Measurements from ENCODE around the gene RPL23.
A peak's percentile ranks its signal among the peaks of the same experiment; 100 is the strongest.

Gene RPL23

DNA sequence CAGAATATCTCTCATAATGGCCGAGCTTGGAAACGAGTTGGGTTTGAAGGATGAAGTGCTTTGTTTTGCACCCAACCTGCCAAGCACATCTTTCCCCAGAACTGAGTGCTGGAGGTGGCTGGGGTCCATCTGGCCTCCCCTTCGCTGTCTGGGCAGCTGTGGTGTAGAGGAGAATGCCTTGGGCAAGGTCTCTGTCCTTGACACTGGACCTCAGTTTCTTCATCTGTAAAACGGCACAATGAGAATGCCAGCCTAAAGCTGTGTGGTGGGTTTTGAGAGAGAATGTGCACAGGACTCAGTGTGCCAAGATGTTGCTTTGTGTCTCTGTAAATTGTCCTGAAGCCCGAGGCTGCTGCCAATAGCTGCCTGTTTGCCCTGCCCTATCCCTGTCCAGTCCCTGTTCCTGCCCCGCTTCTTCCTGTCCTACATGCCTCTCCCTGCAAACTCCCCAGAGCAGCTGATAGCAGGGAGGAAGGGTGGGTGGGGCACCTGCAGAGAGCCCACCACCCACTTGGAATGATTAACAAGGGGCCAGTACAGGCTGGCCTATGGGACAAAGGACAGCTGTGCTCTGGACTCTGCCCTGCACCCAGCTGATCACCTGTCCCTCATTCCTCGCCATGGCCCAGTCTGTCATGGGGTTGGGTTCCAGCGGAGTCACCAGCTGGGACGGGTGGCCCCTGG is 31.7 kb upstream of the RPL23 start:
- FAIRE-seq (no peak), DNase-seq (ENCODE audit: extremely low spot score, insufficient read length, low read depth) (no peak)

DNA sequence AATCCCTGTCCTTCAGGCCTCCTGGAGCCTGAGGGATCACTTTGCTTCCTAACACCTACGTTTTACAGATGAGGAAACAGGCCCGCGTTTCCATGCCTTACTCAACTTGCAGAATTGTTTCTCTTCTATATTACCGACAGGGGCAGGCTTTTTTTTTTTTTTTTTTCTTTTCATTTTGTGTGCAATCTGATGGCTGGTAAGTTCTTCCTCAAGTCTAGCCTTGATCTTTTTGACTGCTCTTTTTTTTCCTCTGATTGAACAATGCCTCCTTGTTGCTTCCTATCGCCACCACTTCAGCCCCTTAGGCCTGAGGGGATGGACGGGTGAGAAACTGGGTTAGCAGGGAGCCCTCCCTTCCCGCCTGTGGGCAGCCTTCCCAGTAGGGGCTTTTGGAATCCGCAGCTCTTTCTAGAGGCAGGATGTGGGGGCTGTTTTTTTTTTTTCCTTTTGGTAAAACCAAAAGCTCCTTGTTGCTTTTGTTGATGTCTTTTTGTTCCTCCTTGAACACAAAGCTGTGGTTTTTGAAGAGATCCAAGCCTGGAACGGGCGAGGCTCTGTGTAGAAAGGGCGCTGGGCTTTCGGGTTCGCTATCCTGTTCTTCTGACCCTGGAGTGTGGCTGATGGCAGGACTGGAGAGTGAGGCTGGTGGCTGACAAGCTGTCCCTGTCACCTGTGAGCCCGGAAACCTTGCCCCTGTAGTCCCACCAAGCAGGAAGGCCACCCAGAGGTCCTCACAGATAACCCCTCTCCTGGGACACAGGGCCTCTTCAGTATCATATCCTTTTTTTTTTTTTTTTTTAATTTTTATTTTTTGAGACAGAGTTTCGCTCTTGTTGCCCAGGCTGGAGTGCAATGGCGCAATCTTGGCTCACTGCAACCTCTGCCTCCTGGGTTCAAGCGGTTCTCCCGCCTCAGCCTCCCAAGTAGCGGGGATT is 30.3 kb upstream of the RPL23 start:
- FAIRE-seq (no peak), DNase-seq (ENCODE audit: extremely low spot score, insufficient read length, low read depth) (no peak)

DNA sequence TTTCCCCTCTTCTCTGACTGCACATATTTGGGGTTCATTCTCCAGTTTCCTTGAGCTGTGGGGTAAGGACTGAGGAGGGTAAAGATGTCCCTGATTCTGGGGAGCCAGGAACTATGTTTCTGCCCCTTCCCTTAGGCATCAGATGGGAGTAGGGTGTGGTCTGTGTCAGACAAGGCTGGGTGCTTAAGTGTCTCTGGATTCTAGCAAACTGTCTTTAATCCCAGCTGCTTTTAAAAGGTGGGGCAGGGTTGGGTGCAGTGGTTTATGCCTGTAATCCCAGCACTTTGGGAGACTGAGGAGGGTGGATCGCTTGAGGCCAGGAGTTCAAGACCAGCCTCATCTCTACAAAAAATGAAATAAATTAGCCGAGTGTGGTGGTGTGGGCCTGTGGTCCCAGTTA is 29.3 kb upstream of the RPL23 start:
- DNase-seq (ENCODE audit: extremely low spot score, insufficient read length, low read depth) (no peak), FAIRE-seq (no peak)

DNA sequence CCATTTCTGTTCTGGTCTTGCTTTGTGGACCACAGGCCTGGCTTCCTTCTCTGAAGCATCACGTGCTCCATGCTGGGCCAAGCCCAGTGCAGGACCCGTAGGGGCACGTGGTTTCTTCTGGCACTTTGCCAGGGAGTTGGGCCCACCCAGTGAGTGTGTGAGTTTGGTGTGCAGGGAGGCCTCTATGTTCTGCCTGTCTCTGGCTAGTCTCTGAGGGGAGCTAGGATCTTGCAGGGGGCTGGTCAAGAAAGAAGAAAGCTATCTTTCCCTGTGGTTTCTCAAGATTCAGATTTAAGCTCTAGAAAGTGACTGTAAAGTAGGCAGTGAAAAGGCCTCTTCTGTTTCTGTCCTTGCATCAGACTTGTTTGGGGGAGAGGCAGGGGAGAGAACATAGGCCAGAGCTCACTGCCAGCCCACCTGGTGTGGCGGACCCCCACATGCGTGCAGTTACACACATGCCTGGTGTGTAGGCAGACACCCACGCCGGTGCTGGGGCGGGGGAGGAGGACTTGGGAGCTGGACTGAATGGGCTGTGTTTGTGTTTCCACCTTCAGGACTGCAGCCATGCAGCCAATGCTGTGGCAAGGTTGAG is 28.2 kb upstream of the RPL23 start:
- FAIRE-seq: no peak
- no peak for DNase-seq (ENCODE audit: extremely low spot score, insufficient read length, low read depth)

DNA sequence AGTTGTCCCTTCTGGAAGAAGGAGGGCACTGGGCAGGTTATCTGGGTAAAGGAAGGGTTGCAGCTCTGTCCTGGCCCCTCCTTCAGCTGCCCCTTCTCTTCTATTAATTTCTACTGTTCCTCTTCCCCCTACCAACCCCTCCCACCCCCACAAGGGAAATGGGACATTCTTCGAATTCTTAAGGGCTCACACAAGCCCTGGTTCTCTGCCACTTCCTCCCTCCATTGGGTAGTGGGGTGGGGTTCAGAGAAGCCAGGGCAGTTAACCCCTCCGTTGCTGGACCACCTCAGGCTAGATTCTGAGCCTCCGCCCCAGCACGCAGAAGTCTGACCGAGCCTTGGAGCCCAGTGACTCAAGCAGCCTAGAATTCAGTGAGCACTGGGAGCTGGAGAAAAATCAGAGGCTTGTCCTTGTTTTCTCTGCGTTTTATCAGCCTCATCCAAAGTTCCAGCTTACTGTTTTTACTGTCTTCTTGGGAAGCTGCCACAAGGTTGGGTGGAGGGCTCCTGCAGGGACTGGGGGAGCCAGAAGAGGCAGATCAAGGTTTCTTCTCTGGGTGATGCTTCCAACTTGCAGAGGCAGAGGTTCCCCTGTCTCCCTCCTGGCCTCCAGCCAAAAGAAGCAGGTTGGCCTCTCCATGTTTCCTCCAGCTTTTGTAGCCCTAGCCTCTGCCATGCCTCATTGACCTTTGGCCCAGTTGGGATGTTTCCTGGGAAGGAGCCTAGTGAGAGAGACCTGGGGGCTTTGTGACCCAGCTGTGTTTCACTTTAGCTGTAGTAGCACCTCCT is 26.6 kb upstream of the RPL23 start:
- FAIRE-seq: no peak

DNA sequence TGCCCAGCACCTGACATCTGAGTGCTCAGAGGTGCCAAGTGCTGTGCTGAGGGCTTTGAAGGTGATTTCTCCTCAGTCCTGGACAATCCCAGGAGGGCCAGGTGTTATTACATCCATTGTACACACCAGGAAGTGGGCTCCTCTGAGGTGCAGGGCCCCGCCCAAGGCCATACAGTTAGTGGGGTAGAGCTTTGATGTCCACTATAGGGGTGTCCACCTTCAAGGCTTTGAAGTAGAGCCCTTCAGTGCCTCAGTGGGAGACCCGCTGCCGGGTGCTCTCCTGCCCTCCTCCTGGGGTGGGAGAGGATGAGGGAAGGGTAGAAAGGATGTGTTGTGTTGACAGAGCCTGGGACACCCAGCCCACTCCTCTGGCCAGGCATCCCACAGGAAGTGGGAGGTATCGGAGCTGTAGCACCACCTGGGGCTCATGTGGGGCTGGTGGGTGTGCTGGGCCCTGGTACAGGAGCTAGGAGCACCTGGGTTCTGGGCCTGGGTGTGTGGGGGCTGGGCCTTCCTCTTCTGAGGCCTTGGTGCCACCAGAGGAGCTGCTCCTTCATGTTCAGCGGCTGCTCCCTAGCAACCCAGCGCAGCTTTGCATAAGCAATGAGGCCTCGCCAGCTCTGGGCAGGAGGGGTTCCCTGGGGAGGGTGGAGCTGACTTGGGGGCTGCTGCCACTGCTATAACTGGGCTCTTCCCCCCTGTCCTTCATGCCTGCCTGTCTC is 23.8 kb upstream of the RPL23 start:
- no peak for DNase-seq (ENCODE audit: extremely low spot score, insufficient read length, low read depth)

More for the DNA sequence above, 26.6 kb upstream of the RPL23 start:
- DNase-seq (ENCODE audit: extremely low spot score, insufficient read length, low read depth): no peak

DNA sequence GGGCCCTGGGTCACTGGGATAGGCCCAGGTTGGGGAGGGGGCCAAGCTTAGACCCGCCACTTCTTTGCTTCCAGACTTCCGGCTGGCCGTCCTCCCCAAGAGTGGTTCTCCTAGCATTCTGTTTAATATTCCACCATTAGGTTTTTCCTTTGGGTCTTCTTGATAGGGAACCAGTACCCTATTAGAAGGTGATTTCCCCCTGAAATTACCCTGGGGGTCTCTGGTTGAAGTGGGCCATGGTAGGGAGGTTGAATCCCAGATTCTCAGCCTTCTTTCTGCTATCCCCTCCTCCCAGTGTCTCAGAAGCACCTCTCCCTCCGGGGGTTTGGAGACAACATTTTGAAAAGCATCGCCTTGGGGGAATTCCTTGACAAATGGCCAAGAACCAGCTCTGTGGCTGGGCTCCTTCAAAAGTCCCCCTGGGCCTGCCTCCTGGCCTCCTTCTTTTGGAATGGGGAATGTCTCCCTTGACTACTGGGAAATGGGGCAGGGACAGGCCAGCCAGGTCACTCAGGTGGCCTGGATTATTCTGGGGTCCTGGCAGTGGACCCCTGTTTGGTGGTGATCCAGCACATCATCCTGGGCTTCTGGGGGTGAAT is 22.1 kb upstream of the RPL23 start:
- DNase-seq (ENCODE audit: extremely low spot score, insufficient read length, low read depth) (no peak), FAIRE-seq (no peak)

More for the DNA sequence above, 23.8 kb upstream of the RPL23 start:
- peak; percentile 31 for FAIRE-seq

DNA sequence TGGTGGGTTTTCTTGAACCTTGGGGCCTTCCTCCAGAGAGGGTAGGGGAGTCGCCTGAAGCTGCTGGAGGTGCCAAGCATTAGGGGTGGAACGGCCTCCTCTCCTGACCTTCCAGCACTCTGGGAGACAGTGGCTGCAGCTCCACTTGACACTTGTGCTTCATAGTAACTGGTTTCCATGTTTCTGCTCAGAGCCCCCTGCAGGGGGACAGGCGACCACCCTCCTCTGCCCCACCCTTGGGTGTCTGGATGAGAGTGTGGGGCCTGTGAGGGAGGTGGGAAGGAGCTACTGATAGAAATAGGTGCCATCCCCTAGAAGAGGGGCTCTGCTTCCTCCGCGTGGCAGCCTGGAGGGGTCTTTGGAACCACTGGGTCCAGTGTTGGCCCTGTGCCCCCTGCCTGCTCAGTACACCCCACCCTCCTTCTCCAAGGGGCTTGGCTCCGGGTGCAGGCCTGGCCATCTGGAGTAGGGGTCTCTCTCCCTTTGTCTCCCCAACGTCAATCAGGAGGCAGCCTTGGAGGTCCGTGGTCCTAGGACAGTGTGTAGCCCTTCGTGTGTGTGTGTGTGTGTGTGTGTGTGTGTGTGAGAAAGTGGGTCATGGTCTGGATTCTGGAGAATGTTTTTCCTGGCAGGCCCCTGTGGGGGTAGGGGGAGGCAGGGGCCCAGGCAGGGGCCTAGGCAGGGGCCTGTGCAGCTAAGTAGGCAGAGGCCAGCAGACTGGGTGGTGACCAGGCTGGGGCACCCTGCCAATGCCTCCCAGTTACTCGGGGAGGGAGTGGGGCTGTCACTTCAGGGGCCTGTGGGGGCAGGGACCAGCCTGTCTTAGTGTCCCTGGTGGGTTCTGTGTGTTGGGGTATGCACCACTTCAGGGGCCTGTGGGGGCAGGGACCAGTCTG is 21.2 kb upstream of the RPL23 start:
- no peak for FAIRE-seq

DNA sequence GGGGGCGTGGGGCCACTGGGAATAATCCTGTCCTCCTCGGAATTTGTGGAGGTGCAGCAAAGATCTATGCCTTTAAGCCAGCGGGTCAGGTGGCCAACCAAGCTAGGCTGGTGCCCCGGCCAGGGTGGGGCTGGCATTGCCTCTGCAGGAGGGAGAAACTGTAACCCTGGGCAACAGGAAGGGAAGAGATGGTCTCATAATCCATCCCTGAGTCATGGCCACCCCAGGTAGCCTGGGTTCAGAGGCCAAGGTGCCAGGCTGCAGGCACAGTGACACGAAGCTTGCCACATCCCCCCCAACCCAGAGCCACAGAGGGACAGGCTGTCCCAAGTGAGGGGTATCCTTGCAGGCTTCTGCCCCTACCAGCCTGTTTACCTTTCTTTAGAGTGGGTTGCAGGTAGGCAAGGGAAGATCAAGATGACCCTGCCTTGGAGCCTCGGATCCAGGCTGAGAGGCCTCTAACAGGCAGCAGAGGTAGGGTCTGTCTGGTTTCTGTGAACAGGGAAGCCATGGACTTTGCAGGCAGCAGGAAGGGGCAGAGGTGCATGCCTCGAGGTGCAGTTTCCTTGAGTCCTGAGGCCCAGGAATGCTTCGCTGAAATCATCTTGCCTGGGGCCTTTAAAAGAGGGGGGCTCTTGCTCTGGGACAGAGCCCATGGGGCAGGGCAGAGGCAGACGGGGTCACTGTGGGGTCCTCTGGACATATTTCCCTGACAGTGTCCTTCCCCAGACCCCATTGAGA is 20.3 kb upstream of the RPL23 start:
- no peak for DNase-seq (ENCODE audit: extremely low spot score, insufficient read length, low read depth)
- FAIRE-seq: no peak

More for the DNA sequence above, 21.2 kb upstream of the RPL23 start:
- DNase-seq (ENCODE audit: extremely low spot score, insufficient read length, low read depth): no peak

DNA sequence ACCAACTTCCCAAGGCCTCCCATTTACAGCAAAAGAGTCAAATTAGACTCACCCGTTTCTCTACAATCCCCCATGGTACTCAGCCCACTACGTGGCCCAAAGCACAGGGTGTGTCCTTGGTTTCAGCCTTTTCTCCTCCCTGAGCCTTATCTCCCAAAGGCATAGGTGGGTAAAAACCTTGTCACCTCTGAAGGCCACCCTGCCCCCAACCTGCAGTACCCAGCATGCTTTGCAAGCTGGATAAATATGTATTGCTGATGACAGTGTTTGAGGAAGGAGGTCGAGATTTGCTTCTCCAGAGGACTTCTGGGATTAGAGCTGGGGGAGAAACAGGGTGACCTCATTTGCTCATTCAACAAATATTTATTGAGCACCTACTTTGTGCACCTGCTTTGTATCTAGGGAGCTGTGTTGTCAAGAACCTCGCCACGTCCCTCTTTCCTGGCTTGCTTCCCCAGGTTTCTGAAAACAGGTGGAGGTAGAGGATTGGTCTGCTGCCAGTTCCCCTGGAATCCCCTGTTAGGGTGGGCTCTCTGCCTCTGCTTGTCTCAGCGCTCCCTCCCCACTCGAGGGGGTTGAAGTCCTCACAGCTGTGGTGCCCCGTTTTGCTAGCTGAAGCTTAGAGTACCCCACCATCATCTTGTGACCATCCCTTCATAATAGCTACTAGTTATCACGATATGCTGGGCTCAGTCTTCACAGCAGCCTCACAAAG is 19.3 kb upstream of the RPL23 start:
- FAIRE-seq: no peak

DNA sequence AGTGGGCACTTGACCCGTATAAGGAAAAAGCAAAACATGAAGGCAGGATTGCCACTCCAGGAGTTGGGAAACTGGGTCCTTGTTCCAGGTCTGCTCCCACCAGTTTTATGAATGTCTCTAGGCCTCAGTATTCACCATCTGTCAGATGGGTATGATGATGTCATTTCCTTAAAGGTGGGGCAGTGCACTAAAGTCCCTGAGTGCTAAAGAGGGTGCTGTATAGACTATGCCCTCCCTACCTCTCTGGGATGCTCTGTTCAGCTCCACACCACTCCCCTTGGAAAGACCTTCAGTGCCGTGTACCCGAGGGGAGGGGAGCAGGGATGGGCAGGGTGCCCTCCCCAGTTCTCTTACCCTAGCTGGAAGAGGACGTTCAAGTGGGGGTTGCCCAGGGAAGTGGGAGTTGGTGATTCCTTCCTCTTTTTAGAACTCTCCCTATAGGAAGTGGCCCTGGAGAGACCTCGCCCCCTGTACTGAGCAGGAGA is 18.5 kb upstream of the RPL23 start:
- FAIRE-seq: no peak
- DNase-seq (ENCODE audit: extremely low spot score, insufficient read length, low read depth): no peak

More for the DNA sequence above, 19.3 kb upstream of the RPL23 start:
- DNase-seq (ENCODE audit: extremely low spot score, insufficient read length, low read depth): no peak

DNA sequence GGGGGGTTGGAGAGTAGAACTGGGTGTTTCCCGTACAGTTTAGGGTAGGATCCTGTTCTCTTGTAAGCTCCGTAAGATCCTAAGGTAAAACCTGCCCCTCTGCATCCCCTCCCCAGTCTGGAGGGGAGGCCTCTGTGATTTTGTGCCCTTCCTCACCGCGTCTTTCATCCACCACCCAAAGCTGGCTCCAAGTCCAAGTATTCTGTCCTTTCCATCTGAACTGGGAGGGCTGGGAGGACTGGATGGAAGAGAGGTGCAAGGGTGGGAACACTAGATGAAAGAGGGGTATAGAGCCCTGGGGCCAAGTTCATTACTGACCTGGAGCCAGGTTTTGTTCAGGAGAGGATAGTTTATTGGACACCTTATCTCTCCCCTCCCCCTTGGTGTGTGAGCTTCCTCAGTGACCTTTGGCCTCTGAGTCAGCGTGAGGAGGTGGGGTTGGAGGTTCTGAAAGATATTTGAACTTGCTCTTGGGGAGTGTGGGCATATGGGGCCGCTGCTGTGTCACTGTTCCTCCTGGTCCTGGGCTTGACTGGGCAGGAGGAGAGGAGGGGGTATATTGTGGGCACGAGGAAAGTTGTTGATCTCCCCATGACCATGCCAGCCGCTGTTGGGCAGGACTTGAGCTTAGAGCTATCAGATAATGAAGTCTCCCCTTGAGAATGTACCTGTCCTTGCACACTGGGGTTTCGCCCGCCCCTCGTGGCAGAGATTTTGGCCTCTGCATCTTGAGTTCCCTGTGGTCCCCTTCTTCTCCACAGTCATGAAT is 17.9 kb upstream of the RPL23 start:
- DNase-seq (ENCODE audit: extremely low spot score, insufficient read length, low read depth) (no peak), FAIRE-seq (peak; percentile 86)

DNA sequence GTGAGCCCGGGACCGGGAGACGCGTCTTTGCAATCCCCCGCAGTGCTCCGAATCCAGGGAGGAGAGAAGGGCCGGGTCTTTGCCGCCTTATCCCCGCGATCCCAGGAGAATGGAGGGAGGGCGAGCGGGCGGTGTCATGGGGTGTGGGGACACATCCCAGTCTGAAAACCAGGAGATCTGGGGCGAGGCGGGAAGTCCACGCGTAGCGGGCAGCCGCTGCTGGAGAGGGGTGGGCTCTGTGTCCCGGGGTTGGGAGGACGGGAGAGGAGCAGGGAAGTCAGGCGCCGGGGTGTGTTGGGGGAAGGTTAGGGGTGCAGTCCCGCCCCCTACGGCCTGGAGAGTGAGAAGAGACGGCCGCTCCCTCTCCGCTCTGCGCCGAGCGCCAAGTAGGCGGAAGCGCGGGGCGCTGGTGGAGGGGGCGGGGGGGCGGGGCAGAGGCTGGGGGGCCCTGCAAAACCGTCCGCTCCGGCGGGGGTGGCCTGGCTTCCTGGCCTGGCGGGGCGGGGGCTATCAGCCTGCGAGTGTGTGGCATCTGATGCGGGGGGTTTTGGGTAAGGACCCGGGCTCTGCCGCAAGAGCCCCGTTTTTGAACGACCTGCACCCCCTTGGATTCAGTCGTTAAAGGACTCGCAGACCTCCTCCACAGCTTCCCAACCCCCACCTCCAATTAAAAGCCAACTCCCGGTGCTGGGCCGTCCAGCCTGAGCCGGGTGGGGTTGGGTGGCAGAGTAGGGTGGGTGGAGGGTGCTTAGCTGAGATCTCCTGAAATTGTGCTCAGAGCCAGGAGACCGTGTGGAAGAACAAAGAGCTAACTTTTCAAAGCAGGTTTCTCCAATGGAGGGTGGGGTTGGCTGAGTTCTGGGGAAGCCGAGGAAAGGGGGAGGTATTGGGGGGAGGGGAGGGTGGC is 17.0 kb upstream of the RPL23 start:
- DNase-seq (ENCODE audit: extremely low spot score, insufficient read length, low read depth) (peak; percentile 48), FAIRE-seq (peak; percentile 35)

DNA sequence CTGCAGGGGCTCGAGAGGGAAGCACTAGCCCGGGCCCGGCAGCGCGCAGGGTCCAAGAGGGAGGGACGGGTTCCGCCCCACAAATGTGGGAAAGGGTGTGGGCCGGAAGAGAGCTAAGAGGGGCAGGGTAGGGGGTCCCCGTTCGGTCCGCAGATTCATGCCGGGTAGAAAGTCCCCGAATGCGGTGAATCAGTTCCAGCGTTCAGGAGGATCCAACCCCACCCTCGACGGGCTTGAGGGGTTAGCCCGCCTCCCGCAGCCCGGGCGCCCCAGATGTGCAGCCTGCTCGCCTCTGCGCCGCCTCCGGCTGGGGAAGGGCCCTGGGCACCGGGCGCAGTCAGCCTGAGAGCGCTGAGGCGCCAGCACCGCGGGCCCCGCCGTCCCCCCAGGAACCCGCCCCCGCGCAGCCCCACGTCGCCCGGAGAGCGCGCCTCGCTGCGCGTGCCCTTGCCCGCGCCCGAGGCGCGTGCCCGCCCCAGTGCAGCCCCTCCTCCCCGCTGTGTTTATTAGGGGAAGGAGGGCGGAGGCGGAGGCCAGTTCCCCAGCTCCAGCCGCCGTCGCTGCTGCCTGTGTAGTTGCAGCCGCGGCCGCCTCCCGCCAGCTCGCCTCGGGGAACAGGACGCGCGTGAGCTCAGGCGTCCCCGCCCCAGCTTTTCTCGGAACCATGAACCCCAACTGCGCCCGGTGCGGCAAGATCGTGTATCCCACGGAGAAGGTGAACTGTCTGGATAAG is 16.2 kb upstream of the RPL23 start, which contains the start of gene LASP1:
Gene LASP1 (plus strand): TSS at position 533 of the 733 bp plus-strand sequence. CDS start 132 bp downstream, at position 665.
- DNase-seq (ENCODE audit: extremely low spot score, insufficient read length, low read depth): peak; percentile 84
- peak; percentile 78 for FAIRE-seq
